ENCODE results near the gene IFI27L1. TPM values are rescaled to one million over a fixed set of nuclear protein-coding genes. Genes with fewer than 3 reads are reported as not detected.

Gene IFI27L1
- total RNA-seq, 4 donors from 2014 or later = 7.1 to 32.8 (median 14.3) TPM

- Histone ChIP-seq H3K4me3 (no peak overlapping the region), H3K36me3 (no peaks in the 10 kb centered on the region), H3K27ac (no peak overlapping the region), H3K27me3 (no peaks in the 10 kb centered on the region), H3K9me3 (no peaks in the 10 kb centered on the region), H3K4me1 (no peaks in the 10 kb centered on the region)
- TF ChIP-seq POLR2A (IDR thresholded peaks at IDR 0.05) = no peak
- TF ChIP-seq, protein P1, sequence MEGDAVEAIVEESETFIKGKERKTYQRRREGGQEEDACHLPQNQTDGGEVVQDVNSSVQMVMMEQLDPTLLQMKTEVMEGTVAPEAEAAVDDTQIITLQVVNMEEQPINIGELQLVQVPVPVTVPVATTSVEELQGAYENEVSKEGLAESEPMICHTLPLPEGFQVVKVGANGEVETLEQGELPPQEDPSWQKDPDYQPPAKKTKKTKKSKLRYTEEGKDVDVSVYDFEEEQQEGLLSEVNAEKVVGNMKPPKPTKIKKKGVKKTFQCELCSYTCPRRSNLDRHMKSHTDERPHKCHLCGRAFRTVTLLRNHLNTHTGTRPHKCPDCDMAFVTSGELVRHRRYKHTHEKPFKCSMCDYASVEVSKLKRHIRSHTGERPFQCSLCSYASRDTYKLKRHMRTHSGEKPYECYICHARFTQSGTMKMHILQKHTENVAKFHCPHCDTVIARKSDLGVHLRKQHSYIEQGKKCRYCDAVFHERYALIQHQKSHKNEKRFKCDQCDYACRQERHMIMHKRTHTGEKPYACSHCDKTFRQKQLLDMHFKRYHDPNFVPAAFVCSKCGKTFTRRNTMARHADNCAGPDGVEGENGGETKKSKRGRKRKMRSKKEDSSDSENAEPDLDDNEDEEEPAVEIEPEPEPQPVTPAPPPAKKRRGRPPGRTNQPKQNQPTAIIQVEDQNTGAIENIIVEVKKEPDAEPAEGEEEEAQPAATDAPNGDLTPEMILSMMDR (IDR thresholded peaks at IDR 0.05) = no peak
- intact Hi-C loops (cut with DNase I; ENCODE audit: low total_unique reads) = no loop called here
- DNase-seq = no peak
Measured at GRCh38 chr14:94097091-94097490, 16.0 kb downstream of the IFI27L1 start.

DNA sequence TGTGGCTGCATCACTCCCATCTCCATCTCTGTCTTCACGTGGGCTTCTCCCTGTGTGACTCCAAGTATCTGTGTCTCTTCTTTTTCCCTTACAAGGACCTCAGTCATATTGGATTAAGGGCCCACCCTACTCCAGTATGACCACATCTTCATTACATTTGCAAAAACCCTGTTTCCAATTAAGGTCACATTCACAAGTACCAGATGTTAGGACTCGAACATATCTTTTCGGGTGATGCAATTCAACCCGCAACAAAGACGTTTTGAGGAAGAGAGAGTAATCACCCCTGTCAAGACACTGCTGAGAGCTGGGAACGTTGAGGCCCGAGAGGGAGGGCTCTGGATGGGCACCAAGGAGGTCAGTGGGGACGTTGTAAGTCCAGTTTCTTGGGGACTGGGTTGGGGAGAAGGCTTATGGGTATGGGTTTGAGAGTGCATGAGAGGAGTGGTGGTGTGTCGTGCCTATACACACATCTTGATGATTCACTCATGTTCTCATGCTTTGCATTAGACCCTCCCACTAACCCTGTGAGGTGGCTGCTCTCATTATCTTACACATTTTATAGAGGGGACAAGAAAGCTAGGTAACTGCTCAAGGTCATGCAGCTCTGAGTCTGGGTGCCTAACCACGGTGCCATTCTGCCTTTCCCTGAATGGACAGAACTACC, 17.3 kb downstream of the IFI27L1 start:
- Histone ChIP-seq H3K9me3 (no peaks in the 10 kb centered on the region), H3K4me3 (no peak overlapping the region), H3K4me1 (no peaks in the 10 kb centered on the region), H3K27me3 (no peaks in the 10 kb centered on the region), H3K36me3 (no peaks in the 10 kb centered on the region), H3K27ac (no peak overlapping the region)
- TF ChIP-seq, protein P1 (IDR thresholded peaks at IDR 0.05) = no peak
- TF ChIP-seq POLR2A (IDR thresholded peaks at IDR 0.05) = no peak
- no peak for DNase-seq
- intact Hi-C loops (cut with DNase I; ENCODE audit: low total_unique reads) = no loop called here

- Histone ChIP-seq H3K36me3 (no peaks in the 10 kb centered on the region), H3K9me3 (no peaks in the 10 kb centered on the region), H3K27ac (no peak overlapping the region), H3K27me3 (no peaks in the 10 kb centered on the region), H3K4me3 (no peak overlapping the region), H3K4me1 (no peaks in the 10 kb centered on the region)
- DNase-seq = no peak
- intact Hi-C loops (cut with DNase I; ENCODE audit: low total_unique reads) = no loop called here
- no peak for TF ChIP-seq POLR2A (IDR thresholded peaks at IDR 0.05)
- TF ChIP-seq, protein P1 (IDR thresholded peaks at IDR 0.05) = no peak
Measured at GRCh38 chr14:94099006-94099405, 17.9 kb downstream of the IFI27L1 start.

DNA sequence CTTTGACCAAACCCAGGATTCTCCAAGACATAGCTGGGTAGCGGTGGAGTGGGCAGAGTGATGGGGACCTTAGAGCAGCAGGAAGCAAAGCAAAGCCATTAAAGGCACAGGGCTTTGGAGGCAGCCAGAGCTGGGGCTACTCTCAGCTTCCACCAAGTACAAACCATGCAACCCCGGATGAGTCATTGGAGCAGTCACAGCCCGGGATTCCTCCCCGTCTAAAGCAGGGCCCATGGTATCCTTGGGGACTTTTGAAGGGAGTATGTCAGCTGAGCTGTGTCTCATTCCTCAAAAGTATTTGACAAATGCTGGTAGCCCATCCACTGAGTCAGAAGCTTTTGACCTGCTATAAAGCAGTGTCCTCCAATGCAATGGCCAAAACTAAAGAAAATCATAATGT, 19.7 kb downstream of the IFI27L1 start:
- intact Hi-C loops (cut with DNase I; ENCODE audit: low total_unique reads) = no loop called here
- DNase-seq = no peak
- H3K4me1 ChIP-seq = no peaks in the 10 kb centered on the region
- H3K27ac ChIP-seq = no peak overlapping the region
- no peaks in the 10 kb centered on the region for H3K9me3 ChIP-seq
- H3K36me3 ChIP-seq = no peaks in the 10 kb centered on the region
- no peak overlapping the region for H3K4me3 ChIP-seq
- no peaks in the 10 kb centered on the region for H3K27me3 ChIP-seq
- TF ChIP-seq POLR2A (IDR thresholded peaks at IDR 0.05) = no peak
- TF ChIP-seq, protein P1 (IDR thresholded peaks at IDR 0.05) = no peak

DNA sequence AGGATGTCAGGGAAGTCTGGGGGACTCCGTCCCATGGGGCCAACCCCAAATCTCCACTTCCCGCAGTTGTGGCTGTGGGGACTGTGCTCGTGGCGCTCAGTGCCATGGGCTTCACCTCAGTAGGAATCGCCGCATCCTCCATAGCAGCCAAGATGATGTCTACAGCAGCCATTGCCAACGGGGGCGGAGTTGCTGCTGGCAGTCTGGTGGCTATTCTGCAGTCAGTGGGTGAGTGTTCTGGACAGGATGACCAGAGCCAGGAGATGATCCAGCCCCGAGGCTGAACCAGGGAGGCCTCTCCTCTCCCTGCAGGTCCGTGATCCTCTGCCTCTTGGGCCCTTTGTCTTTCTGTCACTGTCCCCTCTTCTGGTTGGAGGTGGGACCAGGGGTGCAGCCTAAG, 20.6 kb downstream of the IFI27L1 start:
- Histone ChIP-seq H3K4me3 (no peak overlapping the region), H3K27me3 (no peaks in the 10 kb centered on the region), H3K9me3 (no peaks in the 10 kb centered on the region), H3K36me3 (no peaks in the 10 kb centered on the region), H3K4me1 (no peaks in the 10 kb centered on the region), H3K27ac (no peak overlapping the region)
- no peak for DNase-seq
- TF ChIP-seq, protein P1 (IDR thresholded peaks at IDR 0.05) = no peak
- no peak for TF ChIP-seq POLR2A (IDR thresholded peaks at IDR 0.05)
- intact Hi-C loops (cut with DNase I; ENCODE audit: low total_unique reads) = no loop called here
